Esophagus muscularis mucosa (tissue), 4 donors: ENCODE results near the gene ANO4. TPM values are rescaled to one million over a fixed set of nuclear protein-coding genes. Genes with fewer than 3 reads are reported as not detected.

Experiments
- DNase-seq: peaks from one replicate; pipeline ENCODE4 v3.0.0-alpha.2; 2017; ENCODE audit errors: extremely low spot score
- H3K27ac ChIP-seq, 4 donors: fragments of 200-600 bp; sonication (generic); replicated peaks in 1 of 4; 1 replicate in 3 of 4; 2 replicates in 1 of 4; pipeline ENCODE4 v1.5.1; 2016 to 2019; ENCODE audit warnings: mild to moderate bottlenecking in 1 of 4
- H3K27me3 ChIP-seq, 4 donors: fragments of 200-600 bp; sonication (generic); one replicate each; pipeline versions ENCODE4 v1.5.1 to v1.6.0; 2016 to 2019
- H3K36me3 ChIP-seq, 4 donors: fragments of 200-600 bp; sonication (generic); one replicate each; pipeline ENCODE4 v1.5.1; 2016 to 2019
- H3K4me1 ChIP-seq, 4 donors: fragments of 200-600 bp; sonication (generic); one replicate each; pipeline ENCODE4 v1.5.1; 2016 to 2019
- H3K4me3 ChIP-seq, 4 donors: fragments of 200-600 bp; sonication (generic); 1 replicate in 2 of 4; 2 replicates in 2 of 4; pipeline ENCODE4 v1.5.1; 2016 to 2019; ENCODE audit warnings: mild to moderate bottlenecking in 4 of 4, moderate library complexity in 1 of 4
- H3K9me3 ChIP-seq, 4 donors: fragments of 200-600 bp; sonication (generic); 1 replicate in 3 of 4; 2 replicates in 1 of 4; pipeline ENCODE4 v1.5.1; 2016 to 2019
- EP300 ChIP-seq: sonication (generic); formaldehyde crosslinking; IDR thresholded peaks from one replicate; pipeline ENCODE4 v1.6.1; 2017; ENCODE audit warnings: antibody characterized with exemption
- POLR2A ChIP-seq: fragments of 450-650 bp; IDR thresholded peaks from one replicate; pipeline ENCODE4 v1.6.1; 2017; ENCODE audit warnings: antibody characterized with exemption, moderate library complexity, mild to moderate bottlenecking, low read depth
- POLR2AphosphoS5 ChIP-seq, 2 donors: sonication (generic); formaldehyde crosslinking; IDR thresholded peaks; one replicate each; pipeline ENCODE4 v1.6.1; 2017; ENCODE audit warnings: antibody characterized with exemption in 2 of 2
- WGBS: methylation state at CpG from one replicate; pipeline ENCODE4 v1.1.5; 2018; 5-methylcytosine and 5-hydroxymethylcytosine counted together
- intact Hi-C: fragments of 100-400 bp; cut with DNase I; formaldehyde crosslinking; loops from one replicate; pipeline ENCODE4 v1.15.1; 2023
- total RNA-seq, 4 donors: library from RNA; depleted of rRNA; stranded (reverse); fragments of >200 nt; gene quantifications; one replicate each; pipeline versions ENCODE4 v1.1.0 to v1.2.1, GENCODE V29; 2016
- TF ChIP-seq, protein P1 (sequence below), 3 experiments: fragments of 200-600 bp in 2 of 3; fragments of 450-650 bp in 1 of 3; sonication (generic) in 2 of 3; IDR thresholded peaks; one replicate each; pipeline ENCODE4 v1.5.1; 2017 to 2019; ENCODE audit warnings: antibody characterized with exemption in 3 of 3, mild to moderate bottlenecking in 2 of 3, moderate library complexity in 1 of 3

The ANO4 gene
- total RNA-seq, 4 donors from 2014 or later = 0.06 to 0.17 TPM; not detected in 2

DNA sequence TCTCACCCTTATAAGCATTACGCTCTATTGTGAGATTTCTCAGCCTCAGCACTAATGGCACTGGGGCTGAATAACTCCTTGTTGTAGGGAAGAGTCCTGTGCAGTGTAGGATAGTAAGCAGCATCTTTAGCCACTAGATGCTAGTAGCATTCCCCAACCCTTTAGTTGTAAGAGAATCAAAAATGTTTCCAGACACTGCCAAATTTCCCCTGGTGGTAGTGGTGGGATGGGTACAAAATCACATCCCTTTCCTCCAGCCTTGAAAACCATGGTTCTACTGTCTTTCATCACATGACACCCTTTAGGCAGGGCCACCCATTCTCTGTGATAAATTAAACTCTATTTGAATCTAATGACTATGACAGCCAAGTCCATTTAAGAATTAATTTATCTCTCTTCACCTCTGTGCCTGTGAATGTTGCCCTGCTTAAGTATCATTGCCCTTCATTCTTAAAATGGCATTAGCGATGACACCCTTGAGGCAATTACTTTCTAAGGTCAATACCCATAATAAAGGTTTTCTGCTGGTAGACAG is 199.4 kb downstream of the ANO4 start:
- Histone ChIP-seq H3K27ac (no peak overlapping the region), H3K36me3 (no peaks in the 10 kb centered on the region), H3K9me3 (no peaks in the 10 kb centered on the region), H3K27me3 (no peaks in the 10 kb centered on the region), H3K4me1 (no peaks in the 10 kb centered on the region), H3K4me3 (no peak overlapping the region)
- intact Hi-C loops = no loop called here
- TF ChIP-seq POLR2AphosphoS5 (IDR thresholded peaks at IDR 0.05) = no peak
- no peak for TF ChIP-seq POLR2A
- TF ChIP-seq, protein P1, sequence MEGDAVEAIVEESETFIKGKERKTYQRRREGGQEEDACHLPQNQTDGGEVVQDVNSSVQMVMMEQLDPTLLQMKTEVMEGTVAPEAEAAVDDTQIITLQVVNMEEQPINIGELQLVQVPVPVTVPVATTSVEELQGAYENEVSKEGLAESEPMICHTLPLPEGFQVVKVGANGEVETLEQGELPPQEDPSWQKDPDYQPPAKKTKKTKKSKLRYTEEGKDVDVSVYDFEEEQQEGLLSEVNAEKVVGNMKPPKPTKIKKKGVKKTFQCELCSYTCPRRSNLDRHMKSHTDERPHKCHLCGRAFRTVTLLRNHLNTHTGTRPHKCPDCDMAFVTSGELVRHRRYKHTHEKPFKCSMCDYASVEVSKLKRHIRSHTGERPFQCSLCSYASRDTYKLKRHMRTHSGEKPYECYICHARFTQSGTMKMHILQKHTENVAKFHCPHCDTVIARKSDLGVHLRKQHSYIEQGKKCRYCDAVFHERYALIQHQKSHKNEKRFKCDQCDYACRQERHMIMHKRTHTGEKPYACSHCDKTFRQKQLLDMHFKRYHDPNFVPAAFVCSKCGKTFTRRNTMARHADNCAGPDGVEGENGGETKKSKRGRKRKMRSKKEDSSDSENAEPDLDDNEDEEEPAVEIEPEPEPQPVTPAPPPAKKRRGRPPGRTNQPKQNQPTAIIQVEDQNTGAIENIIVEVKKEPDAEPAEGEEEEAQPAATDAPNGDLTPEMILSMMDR (IDR thresholded peaks at IDR 0.05) = no peak
- TF ChIP-seq EP300 = no peak
- 98% methylated on average over 2 of the region's 2 CpGs for WGBS
- no peak for DNase-seq

DNA sequence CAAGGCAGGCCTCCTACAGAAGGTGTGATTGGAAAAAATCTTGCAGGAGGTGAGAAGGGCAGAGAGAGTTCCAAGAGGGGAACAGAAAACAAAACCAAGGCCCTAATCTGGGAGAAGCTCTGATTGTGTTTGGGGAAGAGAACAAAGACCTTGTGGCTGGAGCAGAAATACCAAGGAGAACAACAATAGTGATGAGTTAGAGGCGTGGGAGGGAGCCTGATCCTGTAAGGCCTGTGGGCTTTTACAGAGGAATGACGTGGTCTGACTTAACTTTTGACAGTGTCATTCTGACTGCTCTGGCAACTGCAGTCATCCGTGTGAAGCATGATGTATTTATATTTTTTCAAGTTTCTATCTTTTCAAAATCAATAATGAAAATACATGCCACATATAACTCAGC is 200.6 kb downstream of the ANO4 start:
- H3K27me3 ChIP-seq = no peaks in the 10 kb centered on the region
- no peaks in the 10 kb centered on the region for H3K36me3 ChIP-seq
- intact Hi-C loops = no loop called here
- no peak overlapping the region for H3K4me3 ChIP-seq
- no peak for DNase-seq
- 75% methylated on average over 3 of the region's 3 CpGs for WGBS
- no peaks in the 10 kb centered on the region for H3K9me3 ChIP-seq
- TF ChIP-seq POLR2AphosphoS5 (IDR thresholded peaks at IDR 0.05) (no peak), EP300 (no peak), POLR2A (no peak)
- TF ChIP-seq, protein P1 (IDR thresholded peaks at IDR 0.05) = no peak
- no peak overlapping the region for H3K27ac ChIP-seq
- no peaks in the 10 kb centered on the region for H3K4me1 ChIP-seq

DNA sequence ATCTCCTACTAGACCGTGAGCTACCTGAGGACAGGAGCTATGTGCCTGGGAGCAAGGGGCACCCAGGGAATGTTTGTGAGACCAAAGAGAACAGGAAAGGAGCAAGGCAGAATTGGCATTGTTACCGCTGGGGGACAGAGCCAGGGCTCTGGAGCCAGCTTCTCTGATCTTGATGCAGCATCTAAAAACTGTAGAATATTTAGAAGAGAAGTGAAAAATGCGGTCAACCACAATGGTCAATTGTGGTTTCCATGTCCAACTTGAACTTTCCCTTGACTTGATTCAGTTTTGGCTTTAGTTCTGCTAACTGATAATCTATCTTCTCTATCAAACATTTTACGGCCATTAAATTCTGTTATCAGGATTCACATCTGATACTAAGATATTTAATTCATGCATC is 201.2 kb downstream of the ANO4 start:
- TF ChIP-seq POLR2A (no peak), EP300 (no peak), POLR2AphosphoS5 (IDR thresholded peaks at IDR 0.05) (no peak)
- TF ChIP-seq, protein P1 (IDR thresholded peaks at IDR 0.05) = no peak
- no peaks in the 10 kb centered on the region for H3K4me1 ChIP-seq
- H3K9me3 ChIP-seq = no peaks in the 10 kb centered on the region
- DNase-seq = no peak
- intact Hi-C loops = no loop called here
- no peak overlapping the region for H3K27ac ChIP-seq
- no peaks in the 10 kb centered on the region for H3K36me3 ChIP-seq
- no peak overlapping the region for H3K4me3 ChIP-seq
- no peaks in the 10 kb centered on the region for H3K27me3 ChIP-seq
- 87% methylated on average over 4 of the region's 4 CpGs for WGBS

DNA sequence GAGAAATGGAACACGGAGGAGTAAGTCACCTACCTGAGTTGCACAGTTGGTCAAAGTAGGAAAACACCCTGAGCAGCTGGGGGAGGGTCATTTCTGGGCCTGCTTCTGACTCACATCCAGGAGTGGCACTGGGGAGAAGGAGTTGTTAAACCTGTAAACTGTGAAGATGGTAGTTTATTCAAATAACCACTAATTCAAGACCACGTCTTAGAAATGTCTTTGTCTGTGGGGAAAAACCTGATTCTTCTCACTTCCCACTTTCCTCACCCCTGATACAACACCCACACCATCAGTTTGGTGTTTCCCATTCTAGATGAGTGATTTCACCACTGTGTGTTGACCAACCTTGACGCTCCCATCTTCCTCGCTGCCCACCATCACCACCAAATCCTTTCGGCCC is 207.1 kb downstream of the ANO4 start:
- H3K36me3 ChIP-seq = no peaks in the 10 kb centered on the region
- 90% methylated on average over 5 of the region's 5 CpGs for WGBS
- DNase-seq = no peak
- no peak overlapping the region for H3K4me3 ChIP-seq
- no peaks in the 10 kb centered on the region for H3K9me3 ChIP-seq
- TF ChIP-seq, protein P1 (IDR thresholded peaks at IDR 0.05) = no peak
- TF ChIP-seq EP300 = no peak
- TF ChIP-seq POLR2A = no peak
- TF ChIP-seq POLR2AphosphoS5 (IDR thresholded peaks at IDR 0.05) = no peak
- no peaks in the 10 kb centered on the region for H3K4me1 ChIP-seq
- intact Hi-C loops = no loop called here
- no peaks in the 10 kb centered on the region for H3K27me3 ChIP-seq
- H3K27ac ChIP-seq = no peak overlapping the region
